GM18498 (cell line): ENCODE results near the gene PELO.
"Not testable (repeated sequence)": the region's sequence is repeated elsewhere in the genome, so short reads cannot be mapped to it uniquely, and the experiment has no call there.

Experiments
- ATAC-seq: cut with Tn5 transposase; IDR thresholded peaks from one replicate; pipeline ENCODE4 v1.9.1; 2021; ENCODE audit warnings: mild to moderate bottlenecking, moderate library complexity; ENCODE audit not compliant: unreplicated experiment

Gene PELO

GRCh38 chr5:52800394-52801213 lies 12.9 kb downstream of the PELO start:
- peak; percentile 45 for ATAC-seq

DNA sequence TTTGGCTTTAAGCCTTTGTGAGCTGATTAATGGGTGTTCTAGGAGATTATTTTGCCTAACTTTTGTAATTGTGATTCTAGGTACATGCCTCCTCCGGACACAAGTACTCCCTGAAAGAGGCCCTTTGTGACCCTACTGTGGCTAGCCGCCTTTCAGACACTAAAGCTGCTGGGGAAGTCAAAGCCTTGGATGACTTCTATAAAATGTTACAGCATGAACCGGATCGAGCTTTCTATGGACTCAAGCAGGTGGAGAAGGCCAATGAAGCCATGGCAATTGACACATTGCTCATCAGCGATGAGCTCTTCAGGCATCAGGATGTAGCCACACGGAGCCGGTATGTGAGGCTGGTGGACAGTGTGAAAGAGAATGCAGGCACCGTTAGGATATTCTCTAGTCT lies 13.6 kb downstream of the PELO start:
- no peak for ATAC-seq

DNA sequence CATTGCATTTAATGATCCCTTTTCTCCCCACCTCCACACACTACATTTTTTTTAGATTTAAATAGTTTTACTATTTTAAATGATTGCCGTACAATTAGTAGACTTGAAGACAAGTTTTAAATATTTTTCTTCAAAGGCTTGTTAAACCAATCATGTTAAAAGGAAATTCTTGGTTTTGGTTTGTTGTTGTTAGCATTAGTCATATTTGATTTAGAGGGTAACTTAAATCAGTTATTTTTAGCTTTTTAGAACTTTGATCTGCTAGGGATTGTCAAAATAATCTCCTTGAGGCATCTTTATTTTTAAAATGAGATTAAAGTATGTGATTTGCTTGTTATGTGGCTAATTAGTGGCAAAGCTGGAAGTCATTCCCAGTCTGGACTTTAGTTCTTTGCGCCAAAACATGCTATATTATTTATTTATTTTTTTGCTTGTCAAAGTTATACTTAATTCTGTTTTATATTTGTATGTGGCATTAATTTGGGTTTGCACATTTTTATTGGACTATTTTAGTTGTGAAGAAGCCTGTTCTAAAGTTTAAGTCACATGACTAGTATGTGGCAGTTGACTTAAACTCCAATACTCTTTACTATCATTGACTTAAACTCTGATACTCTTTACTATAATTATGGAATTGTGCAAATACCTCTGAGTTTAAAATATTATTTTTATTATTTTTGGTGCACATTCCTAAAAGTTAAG lies 14.7 kb downstream of the PELO start:
- ATAC-seq = no peak

GRCh38 chr5:52802974-52803336 lies 15.2 kb downstream of the PELO start:
- ATAC-seq = no peak

- no peak for ATAC-seq
These were observed 16.7 kb downstream of the PELO start for GRCh38 chr5:52804387-52804791.

DNA sequence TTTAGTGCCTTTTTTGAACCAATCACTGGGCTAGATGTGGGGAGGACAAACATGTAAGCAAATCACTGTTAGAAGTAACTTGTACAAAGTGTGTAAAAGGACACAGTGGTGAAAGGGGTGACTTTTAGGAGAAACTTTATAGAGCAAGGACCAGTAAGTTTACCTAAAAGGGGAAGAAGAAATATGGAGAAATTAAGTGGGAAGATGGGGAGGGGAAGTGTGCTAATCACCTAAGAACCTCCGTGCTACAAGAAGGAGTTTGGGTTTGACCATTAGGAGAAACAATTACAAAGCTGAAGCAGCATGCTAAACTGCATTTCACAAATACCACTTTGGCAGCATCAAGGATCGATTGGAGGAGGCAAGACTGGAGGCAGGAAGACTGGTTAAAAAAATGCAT lies 17.3 kb downstream of the PELO start:
- no peak for ATAC-seq

- ATAC-seq = no peak
These were observed 17.9 kb downstream of the PELO start for GRCh38 chr5:52805615-52806014.

DNA sequence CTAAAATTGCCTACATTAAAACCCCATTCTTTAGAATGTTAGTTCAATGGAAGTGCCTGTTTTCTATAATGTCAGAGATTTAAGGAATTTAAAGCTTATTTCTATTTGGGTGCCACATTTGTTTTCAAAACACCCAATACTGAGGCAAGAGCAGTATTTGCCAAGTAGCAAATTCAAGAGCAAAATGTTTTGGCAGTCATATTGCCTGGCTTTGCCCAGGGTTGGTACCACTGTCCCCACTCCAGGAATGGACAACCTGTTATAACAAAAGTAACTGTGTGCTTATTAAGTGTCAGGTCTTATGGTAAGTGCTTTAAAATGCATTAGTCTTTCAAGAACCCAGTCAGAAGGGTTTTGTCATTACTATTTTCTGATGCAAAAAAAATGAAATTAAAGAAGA lies 19.3 kb downstream of the PELO start:
- no peak for ATAC-seq

DNA sequence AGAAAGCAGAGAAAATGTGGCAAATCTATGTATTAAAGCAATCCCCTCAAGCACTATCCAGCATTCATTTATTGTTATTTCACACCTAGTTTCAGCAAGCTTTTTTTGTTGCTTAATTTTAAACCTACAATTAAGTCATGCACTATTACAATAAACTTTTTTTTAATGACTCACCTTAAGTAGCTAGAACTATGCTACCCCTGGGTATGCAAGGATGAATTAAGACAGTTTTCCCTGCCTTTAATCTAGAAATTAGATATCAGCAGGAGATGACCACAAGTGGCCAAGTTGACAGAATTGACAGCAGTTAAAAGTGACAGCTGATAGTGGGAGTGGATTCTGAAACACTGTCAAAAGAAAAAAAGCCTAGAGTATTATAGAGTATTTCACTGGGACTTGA lies 20.0 kb downstream of the PELO start:
- ATAC-seq = no peak

DNA sequence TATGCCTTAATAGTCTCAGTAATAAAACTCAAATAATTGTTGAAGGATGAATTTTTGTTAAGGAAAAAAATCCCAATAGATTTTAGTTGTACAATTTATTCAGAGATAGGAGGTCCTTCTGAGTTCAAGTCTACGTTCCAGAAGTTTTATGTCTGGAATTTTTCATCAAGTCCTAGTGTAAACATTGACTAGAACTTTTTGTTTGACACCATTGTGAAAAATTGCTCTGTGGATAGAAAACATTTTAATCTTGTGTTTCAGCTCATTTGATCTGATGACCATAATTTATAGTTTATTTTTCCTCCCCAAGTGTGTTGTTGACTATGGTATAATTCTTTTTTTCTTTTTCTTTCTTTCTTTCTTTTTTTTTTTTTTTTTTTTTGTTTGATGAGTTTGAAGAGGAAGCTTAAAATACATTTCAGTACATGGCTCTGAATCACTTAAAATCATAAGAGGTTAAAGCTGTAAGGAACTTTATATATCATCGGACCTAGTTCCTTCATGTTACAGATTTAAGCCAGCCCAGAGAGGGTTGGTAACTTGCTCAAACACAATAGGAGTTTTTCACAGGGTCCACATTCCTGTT lies 20.7 kb downstream of the PELO start:
- ATAC-seq = no peak

GRCh38 chr5:52809884-52810283 lies 22.2 kb downstream of the PELO start:
- ATAC-seq = no peak

DNA sequence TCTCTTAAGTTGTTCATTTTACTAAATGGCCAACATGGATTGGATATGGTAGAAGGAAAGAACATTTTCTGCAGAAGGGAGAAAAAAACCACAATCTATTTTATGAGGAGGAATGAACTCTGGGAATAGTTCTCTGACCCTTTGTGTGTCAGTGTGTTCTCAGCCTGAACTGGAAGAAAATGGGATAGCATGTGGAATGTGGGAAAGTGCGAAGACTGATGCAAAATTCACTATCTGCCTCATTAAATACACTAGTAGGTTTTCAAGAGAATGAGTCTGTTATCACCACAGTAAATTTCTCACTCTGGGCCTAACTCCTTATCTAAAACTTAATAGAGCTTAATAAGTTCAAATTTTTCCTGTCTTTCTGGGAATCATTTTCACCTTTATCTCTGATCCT lies 22.7 kb downstream of the PELO start:
- ATAC-seq = no peak

DNA sequence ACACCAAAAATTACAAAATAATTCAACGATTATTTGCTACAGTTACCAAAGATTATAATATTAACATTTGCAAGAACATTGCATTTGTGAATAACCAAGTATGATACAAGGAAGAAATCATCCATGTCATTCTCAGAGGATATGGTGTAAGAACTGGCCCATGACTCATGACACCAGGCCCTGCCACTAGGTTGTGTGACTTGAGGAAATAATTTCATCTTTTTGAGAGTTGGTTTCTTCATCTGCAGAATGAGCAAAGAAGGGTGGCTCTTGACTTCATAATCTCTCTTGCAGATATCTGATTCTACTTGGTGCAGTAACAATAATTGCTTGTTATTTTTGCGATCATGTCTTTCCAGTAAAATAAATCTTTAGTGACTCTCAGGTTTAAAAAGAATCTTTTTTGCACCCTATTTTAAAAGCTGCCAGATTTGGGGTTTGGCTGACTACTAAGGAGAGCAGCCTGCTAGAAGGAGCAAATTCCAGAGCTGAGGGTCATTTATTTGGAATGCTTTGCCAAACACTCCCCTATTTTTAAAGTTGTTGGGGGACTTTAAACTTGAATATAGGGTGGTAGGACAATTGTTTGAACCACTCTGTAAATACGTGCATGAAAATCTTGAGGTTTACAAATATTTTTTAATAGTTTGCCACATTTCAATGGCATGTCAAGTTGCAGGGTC lies 23.5 kb downstream of the PELO start:
- no peak for ATAC-seq

DNA sequence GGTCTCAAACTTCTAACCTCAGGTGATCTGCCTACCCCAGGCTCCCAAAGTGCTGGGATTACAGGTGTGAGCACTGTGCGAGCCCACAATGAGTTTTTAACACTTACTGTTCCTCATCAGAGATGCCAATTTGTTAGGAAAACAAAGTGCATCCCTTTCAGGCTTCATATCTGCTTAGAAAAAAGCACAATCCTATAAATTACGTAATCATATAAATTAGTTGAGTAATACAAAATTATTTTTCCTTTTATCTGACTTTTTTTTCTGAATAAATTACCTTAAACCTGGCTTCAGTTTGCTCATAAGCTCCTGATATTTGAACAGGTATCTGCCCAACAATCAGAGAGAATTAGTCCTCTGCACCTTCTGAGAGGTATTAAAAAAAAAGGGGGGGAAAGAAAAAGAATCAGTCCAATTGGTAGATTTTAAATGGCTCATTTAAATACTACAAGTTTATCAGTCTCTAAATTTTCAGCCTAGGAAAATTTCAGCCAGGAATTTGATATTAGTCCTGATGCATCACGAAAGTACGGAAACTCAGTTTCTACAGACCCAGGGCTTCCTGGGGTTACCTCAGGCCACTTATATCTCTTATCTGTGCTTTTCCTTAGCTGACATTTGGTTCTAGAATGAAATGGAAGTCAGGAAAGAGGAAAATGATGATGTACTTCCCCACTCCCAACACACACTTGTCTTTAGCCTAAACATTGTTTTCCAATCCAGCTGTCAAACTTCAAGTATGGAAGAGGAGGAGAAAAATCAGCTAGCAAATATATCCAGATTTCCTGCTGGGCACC lies 26.8 kb downstream of the PELO start:
- no peak for ATAC-seq

DNA sequence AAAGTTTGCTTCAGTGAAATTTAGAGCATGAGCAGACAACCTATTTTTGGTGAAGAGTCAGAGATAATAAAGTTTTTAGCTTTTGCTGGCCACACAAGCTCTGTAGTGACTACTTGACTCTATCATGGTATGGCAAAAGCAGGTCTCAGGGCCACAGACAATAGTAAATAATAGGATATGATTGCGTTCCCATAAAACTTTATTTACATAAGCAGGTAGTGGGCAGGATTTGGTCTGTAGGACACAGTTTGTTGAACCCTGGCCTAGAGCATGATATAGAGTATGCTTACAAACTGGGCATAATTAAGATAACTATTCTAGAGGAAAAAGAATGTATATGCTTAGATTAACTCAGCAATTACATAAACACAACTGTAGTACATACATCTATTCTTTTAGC lies 30.1 kb downstream of the PELO start:
- no peak for ATAC-seq

- ATAC-seq = no peak
These were observed 30.6 kb downstream of the PELO start for GRCh38 chr5:52818360-52818759.

DNA sequence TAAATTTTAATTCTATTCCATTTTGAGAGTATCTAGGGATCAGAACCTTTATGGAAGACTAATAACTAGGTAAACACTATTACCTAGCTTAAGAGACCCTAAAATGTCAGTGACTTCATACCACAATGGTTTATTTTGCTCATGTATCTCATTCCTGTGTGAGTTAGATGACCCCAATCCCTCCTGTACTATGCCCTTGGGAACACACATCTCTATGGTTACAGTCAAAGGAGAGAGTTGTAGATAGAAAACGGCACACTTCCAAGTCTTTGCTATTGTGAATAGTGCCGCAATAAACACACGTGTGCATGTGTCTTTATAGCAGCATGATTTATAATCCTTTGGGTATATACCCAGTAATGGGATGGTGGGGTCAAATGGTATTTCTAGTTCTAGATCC lies 31.1 kb downstream of the PELO start:
- not testable (repeated sequence) for ATAC-seq

GRCh38 chr5:52821901-52822300 lies 34.2 kb downstream of the PELO start:
- ATAC-seq = no peak

GRCh38 chr5:52822437-52822836 lies 34.7 kb downstream of the PELO start:
- no peak for ATAC-seq

DNA sequence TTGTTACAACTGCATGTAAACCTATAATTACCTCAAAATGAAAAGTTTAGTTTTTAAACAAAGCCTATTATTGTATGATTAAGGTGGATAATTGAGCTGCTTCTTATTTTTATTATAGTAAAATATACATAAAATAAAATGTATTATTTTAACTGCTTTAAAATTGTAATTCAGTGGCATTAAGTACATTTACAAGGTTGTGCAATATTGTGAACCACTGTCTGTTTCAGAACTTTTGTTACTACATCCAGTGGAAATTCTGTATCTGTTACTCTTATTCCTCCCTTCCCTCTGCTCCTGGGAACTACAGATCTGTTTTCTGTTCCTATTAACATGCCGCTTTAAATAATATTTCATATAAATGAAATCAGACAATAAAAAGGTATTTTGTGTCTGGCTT lies 37.1 kb downstream of the PELO start:
- no peak for ATAC-seq

GRCh38 chr5:52825826-52826225 lies 38.1 kb downstream of the PELO start:
- peak; percentile 93 for ATAC-seq
